IMR-90 (cell line): ENCODE measurements around the gene PPIC. TPM values are rescaled to one million over a fixed set of nuclear protein-coding genes. Genes with fewer than 3 reads are reported as not detected.

Source experiments
- ATAC-seq: fragments of 200-7000 bp; cut with Tn5 transposase; 2 replicates; pipeline ENCODE4 v1.9.1; 2020; ENCODE audit warnings: low read depth, mild to moderate bottlenecking, moderate library complexity
- Bru-seq: library from RNA; stranded (reverse); fragments of 400-500 nt; gene quantifications from one replicate; lab custom pipeline; 2021; lab: Mats Ljungman, UMichigan
- BruChase-seq, 2 experiments: library from RNA; stranded (reverse); fragments of 400-500 nt; gene quantifications; one replicate each; lab custom pipeline; 2021; lab: Mats Ljungman, UMichigan
- BruUV-seq: library from RNA; stranded (reverse); fragments of 400-500 nt; replicated peaks from 2 replicates; lab custom pipeline; 2021; lab: Mats Ljungman, UMichigan
- CTCF ChIA-PET: fragments of 300-600 bp; formaldehyde crosslinking; extraction: SDS; loops from one replicate; lab custom pipeline; 2021; ENCODE audit warnings: antibody characterized with exemption; lab: Yijun Ruan, JAX
- POLR2A ChIA-PET: fragments of 300-600 bp; sonication (Branson Sonifier 250); formaldehyde crosslinking; loops from one replicate; lab custom pipeline; 2022; ENCODE audit warnings: antibody characterized with exemption; ENCODE audit not compliant: unreplicated experiment; lab: Charles Lee
- DNase-seq: peaks from one replicate; pipeline ENCODE4 v3.0.0; 2013
- H2AFZ ChIP-seq: replicated peaks from 2 replicates; pipeline ENCODE3; 2013; ENCODE audit warnings: low read length, mild to moderate bottlenecking; ENCODE audit not compliant: poor library complexity
- H2AK5ac ChIP-seq: 2 replicates; pipeline ENCODE4 v1.6.1; 2013; ENCODE audit warnings: low read depth, low read length, inconsistent platforms
- H2AK9ac ChIP-seq: replicated peaks from 2 replicates; pipeline ENCODE3; 2013; ENCODE audit warnings: mild to moderate bottlenecking, low read depth, low read length, moderate library complexity; ENCODE audit not compliant: poor library complexity
- H2BK120ac ChIP-seq: 2 replicates; pipeline ENCODE4 v1.6.1; 2013; ENCODE audit warnings: low read depth, low read length, inconsistent platforms
- H2BK15ac ChIP-seq: 3 replicates; pipeline ENCODE4 v1.6.1; 2013; ENCODE audit warnings: low read depth, low read length, inconsistent platforms
- H2BK20ac ChIP-seq: 2 replicates; pipeline ENCODE4 v1.6.1; 2013; ENCODE audit warnings: low read depth, mild to moderate bottlenecking, inconsistent platforms, low read length, moderate library complexity
- H2BK5ac ChIP-seq: 2 replicates; pipeline ENCODE4 v1.6.1; 2013; ENCODE audit warnings: mild to moderate bottlenecking, low read depth, low read length, inconsistent platforms; ENCODE audit not compliant: poor library complexity, severe bottlenecking
- H3K14ac ChIP-seq: replicated peaks from 2 replicates; pipeline ENCODE4 v1.6.1; 2013; ENCODE audit warnings: low read depth, low read length, inconsistent platforms
- H3K18ac ChIP-seq: 2 replicates; pipeline ENCODE4 v1.6.1; 2013; ENCODE audit warnings: low read depth, low read length, control low read depth
- H3K23ac ChIP-seq: 2 replicates; pipeline ENCODE4 v1.6.1; 2013; ENCODE audit warnings: low read depth, low read length, inconsistent platforms
- H3K27ac ChIP-seq: 2 replicates; pipeline ENCODE4 v1.5.1; 2013; ENCODE audit warnings: mild to moderate bottlenecking, control low read depth, low read length; ENCODE audit not compliant: insufficient read depth
- H3K27me3 ChIP-seq: 2 replicates; pipeline ENCODE4 v1.6.1; 2013; ENCODE audit warnings: low read length; ENCODE audit not compliant: control insufficient read depth, insufficient read depth
- H3K36me3 ChIP-seq: 2 replicates; pipeline ENCODE4 v1.6.1; 2013; ENCODE audit warnings: low read length, mixed read lengths; ENCODE audit not compliant: control insufficient read depth, insufficient read depth
- H3K4ac ChIP-seq: 2 replicates; pipeline ENCODE4 v1.6.1; 2013; ENCODE audit warnings: low read depth, low read length, inconsistent platforms
- H3K4me1 ChIP-seq: 2 replicates; pipeline ENCODE4 v1.6.1; 2013; ENCODE audit warnings: low read length, mixed read lengths; ENCODE audit not compliant: control insufficient read depth, insufficient read depth
- H3K4me2 ChIP-seq: 2 replicates; pipeline ENCODE4 v1.6.1; 2013; ENCODE audit warnings: low read depth, mild to moderate bottlenecking, control low read depth, low read length, moderate library complexity
- H3K4me3 ChIP-seq: 2 replicates; pipeline ENCODE4 v1.5.1; 2013; ENCODE audit warnings: low read depth, mild to moderate bottlenecking, control low read depth, low read length, moderate library complexity; ENCODE audit not compliant: insufficient read depth
- H3K56ac ChIP-seq: 2 replicates; pipeline ENCODE4 v1.6.1; 2013; ENCODE audit warnings: low read length, inconsistent platforms; ENCODE audit not compliant: insufficient read depth; ENCODE audit errors: extremely low read depth
- H3K79me1 ChIP-seq, 2 experiments: 2 replicates each; pipeline ENCODE4 v1.6.1; 2013; ENCODE audit warnings: low read length in 2 of 2, inconsistent platforms in 1 of 2, low read depth in 1 of 2
- H3K9ac ChIP-seq: 2 replicates; pipeline ENCODE4 v1.6.1; 2013; ENCODE audit warnings: low read depth, low read length, control low read depth
- H3K9me1 ChIP-seq: 2 replicates; pipeline ENCODE4 v1.6.1; 2013; ENCODE audit warnings: low read length, inconsistent platforms; ENCODE audit not compliant: insufficient read depth
- H3K9me3 ChIP-seq: 2 replicates; pipeline ENCODE4 v1.6.1; 2013; ENCODE audit warnings: low read length; ENCODE audit not compliant: control insufficient read depth, insufficient read depth
- H4K20me1 ChIP-seq: 2 replicates; pipeline ENCODE4 v1.6.1; 2013; ENCODE audit warnings: low read length, inconsistent platforms; ENCODE audit not compliant: insufficient read depth
- H4K5ac ChIP-seq: 2 replicates; pipeline ENCODE4 v1.6.1; 2013; ENCODE audit warnings: mild to moderate bottlenecking, low read depth, low read length, control low read depth
- H4K8ac ChIP-seq, 2 experiments: 2 replicates each; pipeline ENCODE4 v1.6.1; 2013; ENCODE audit warnings: low read depth in 2 of 2, low read length in 2 of 2, control low read depth in 1 of 2, inconsistent platforms in 1 of 2
- H4K91ac ChIP-seq: 2 replicates; pipeline ENCODE4 v1.6.1; 2013; ENCODE audit warnings: low read depth, low read length, inconsistent platforms; ENCODE audit not compliant: insufficient read depth
- BHLHE40 ChIP-seq: fragments of 150-350 bp; IDR thresholded peaks from 2 replicates; pipeline ENCODE4 v1.6.1; 2016; ENCODE audit warnings: mild to moderate bottlenecking, low read depth, low read length
- CEBPB ChIP-seq: IDR thresholded peaks from 2 replicates; pipeline ENCODE4 v1.6.1; 2012; ENCODE audit warnings: low read depth, low read length, improper control_type of control experiment
- CTCF ChIP-seq: conservative IDR thresholded peaks from 2 replicates; pipeline ENCODE4 v1.5.1; 2012; ENCODE audit warnings: mild to moderate bottlenecking, low read depth, low read length, improper control_type of control experiment
- ELK1 ChIP-seq: fragments of 150-350 bp; IDR thresholded peaks from 2 replicates; pipeline ENCODE4 v1.6.1; 2016; ENCODE audit warnings: low read depth, mild to moderate bottlenecking, low read length, moderate library complexity, borderline replicate concordance
- FOS ChIP-seq: fragments of 150-350 bp; IDR thresholded peaks from 2 replicates; pipeline ENCODE4 v1.6.1; 2016; ENCODE audit warnings: low read depth, low read length
- MAFK ChIP-seq: IDR thresholded peaks from 2 replicates; pipeline ENCODE4 v1.6.1; 2012; ENCODE audit warnings: low read depth, low read length, improper control_type of control experiment
- MAZ ChIP-seq: IDR thresholded peaks from 2 replicates; pipeline ENCODE4 v1.6.1; 2012; ENCODE audit warnings: low read depth, mild to moderate bottlenecking, low read length, improper control_type of control experiment, moderate library complexity, borderline replicate concordance
- MXI1 ChIP-seq: IDR thresholded peaks from 2 replicates; pipeline ENCODE4 v1.6.1; 2012; ENCODE audit warnings: low read depth, mild to moderate bottlenecking, low read length, moderate library complexity, borderline replicate concordance
- RFX5 ChIP-seq: IDR thresholded peaks from 2 replicates; pipeline ENCODE4 v1.8.0; 2012; ENCODE audit warnings: low read depth, mild to moderate bottlenecking, low read length, moderate library complexity
- WGBS, 2 experiments: methylation state at CpG; one replicate each; pipeline versions ENCODE4 v1.1.5 to v1.1.7; 2013; ENCODE audit warnings: missing lambda C conversion rate in 2 of 2; ENCODE audit not compliant: insufficient read length in 1 of 2; ENCODE audit errors: extremely low coverage in 2 of 2; 5-methylcytosine and 5-hydroxymethylcytosine counted together
- dilution Hi-C: fragments of 300-500 bp; cut with HindIII; formaldehyde crosslinking; loops from one replicate; pipeline ENCODE4 v1.14.3; 2018; ENCODE audit warnings: low sequenced_read_pairs; ENCODE audit not compliant: unreplicated experiment
- in situ Hi-C: fragments of 300-500 bp; cut with MboI; formaldehyde crosslinking; loops from 3 replicates; pipeline ENCODE4 v1.14.3; 2019; ENCODE audit warnings: low sequenced_read_pairs, inconsistent platforms, mixed read lengths
- intact Hi-C: fragments of 100-400 bp; cut with micrococcal nuclease; formaldehyde crosslinking; loops from 2 replicates; pipeline ENCODE4 v1.10.0; 2022
- long read RNA-seq: library from polyadenylated mRNA; unstranded; transcript quantifications from one replicate; pipeline ENCODE4 v2.0.0, GENCODE V29; 2021; ENCODE audit not compliant: unreplicated experiment
- polyA plus RNA-seq, 3 experiments: library from polyadenylated mRNA; depleted of rRNA; stranded (reverse); fragments of >200 nt; gene quantifications; 2 replicates each; pipeline ENCODE4 v1.2.3, GENCODE V29; 2012; ENCODE audit warnings: low replicate concordance in 1 of 3
- total RNA-seq: library from RNA; depleted of rRNA; stranded (reverse); fragments of >200 nt; gene quantifications from 2 replicates; pipeline ENCODE4 v1.2.3, GENCODE V29; 2012; rRNA removed
- TF ChIP-seq, protein P1 (sequence below): fragments of 150-350 bp; IDR thresholded peaks from 2 replicates; pipeline ENCODE4 v1.6.1; 2017; ENCODE audit warnings: mild to moderate bottlenecking, antibody characterized with exemption, low read length, low read depth

PPIC gene
- 20.6 and 36.9 TPM in 2 replicates for total RNA-seq
- polyA plus RNA-seq (2012; rRNA removed) = 38.8 and 45.6 TPM in 2 replicates
- 34.0 and 35.5 TPM in 2 replicates for polyA plus RNA-seq (2012; cell fraction: cytosol; rRNA removed)
- polyA plus RNA-seq (2012; cell fraction: nucleus; rRNA removed; ENCODE audit: low replicate concordance) = 6.7 and 10.5 TPM in 2 replicates
- percentile 58 among the genes with signal in this experiment for Bru-seq, nascent RNA
- percentile 65 among the genes with signal in this experiment for BruChase-seq, experiment 1, labeled RNA remaining after a 6-hour chase
- BruChase-seq, experiment 2, labeled RNA remaining after a 2-hour chase = percentile 62 among the genes with signal in this experiment
- long read RNA-seq, transcript PPIC-201 (5 exons, 1,380 nt) = major isoform, 114 of 131 reads
- long read RNA-seq, partial matches to known transcripts = 13 of 131 reads
- long read RNA-seq, other reads (novel, unspliced or antisense) = 2 of 131 reads

- peak within 1 kb of the TSS; percentile 86 for H2AK9ac ChIP-seq
- peak within 1 kb of the TSS; percentile 74 to 85; a peak in 3 of 4 replicates for H4K8ac ChIP-seq
- peak within 1 kb of the TSS; percentile 61 for H3K4ac ChIP-seq
- POLR2A ChIA-PET = interaction anchor here (0.6 kb wide), 1 partner anchor 191 kb away, joined by 5 read pairs; the partner anchor contains the start of gene SNX24
- no TSS peak for BruUV-seq
- peak within 1 kb of the TSS; percentile 91 for H4K5ac ChIP-seq
- dilution Hi-C loops (no loop called here), intact Hi-C loops (loop anchor here (1.0 to 5.0 kb wide), 7 partner anchors 52 to 332 kb away; partner anchors contain the start of gene PRDM6), in situ Hi-C loops (loop anchor here (5.0 kb wide), 1 partner anchor 311 kb away; no protein-coding TSS in a partner anchor)
- 0 out of 2 replicates have a peak, but pooled peaks cover 4% of the 10 kb centered on the region for H4K20me1 ChIP-seq
- peaks cover 0 to 14% of the 10 kb centered on the region in 2 experiments; a peak in 2 of 4 replicates for H3K79me1 ChIP-seq
- peak within 1 kb of the TSS; percentile 100 for H2AFZ ChIP-seq
- ATAC-seq (peak; percentile 93), DNase-seq (peak; percentile 71)
- H3K36me3 ChIP-seq = no peaks in the 10 kb centered on the region
- peak within 1 kb of the TSS; percentile 76 for H3K18ac ChIP-seq
- peak within 1 kb of the TSS; percentile 81 for H3K23ac ChIP-seq
- no peaks in the 10 kb centered on the region for H3K9me3 ChIP-seq
- H4K91ac ChIP-seq = peak within 1 kb of the TSS; percentile 76
- peak within 1 kb of the TSS; percentile 82 for H2BK120ac ChIP-seq
- peak within 1 kb of the TSS; percentile 5; the same call in 2 of the 3 replicates for H2BK15ac ChIP-seq
- peak within 1 kb of the TSS; percentile 79 for H3K4me3 ChIP-seq
- no peaks in the 10 kb centered on the region; the same call in 1 of the 2 replicates for H3K4me1 ChIP-seq
- H3K9me1 ChIP-seq = 0 out of 2 replicates have a peak, but pooled peaks cover 7% of the 10 kb centered on the region
- H3K56ac ChIP-seq = peak within 1 kb of the TSS; percentile 19
- H2BK5ac ChIP-seq = peak within 1 kb of the TSS; percentile 75
- H2BK20ac ChIP-seq = no peak within 1 kb of the TSS
- WGBS, 2 experiments = 3% methylated on average over 60 of the region's 84 CpGs; no CpG with 5 or more reads in 1 of the 2 experiments
- no peak within 1 kb of the TSS for H2AK5ac ChIP-seq
- H3K27ac ChIP-seq = peak within 1 kb of the TSS; percentile 74
- H3K27me3 ChIP-seq = no peaks in the 10 kb centered on the region
- CTCF ChIA-PET = interaction anchor here (0.6 to 1.2 kb wide), 2 partner anchors 11 to 129 kb away, joined by 3 read pairs; no protein-coding TSS in a partner anchor
- H3K4me2 ChIP-seq = peak within 1 kb of the TSS; percentile 87
- H3K9ac ChIP-seq = peak within 1 kb of the TSS; percentile 82
- H3K14ac ChIP-seq = peak within 1 kb of the TSS; percentile 86
- TF ChIP-seq RFX5 (no peak), ELK1 (no peak), BHLHE40 (peak; percentile 63; the same call in 1 of the 2 replicates), MXI1 (no peak), MAFK (no peak), CTCF (no peak), MAZ (peak; percentile 50; the same call in 1 of the 2 replicates), FOS (no peak), CEBPB (no peak)
- TF ChIP-seq, protein P1, sequence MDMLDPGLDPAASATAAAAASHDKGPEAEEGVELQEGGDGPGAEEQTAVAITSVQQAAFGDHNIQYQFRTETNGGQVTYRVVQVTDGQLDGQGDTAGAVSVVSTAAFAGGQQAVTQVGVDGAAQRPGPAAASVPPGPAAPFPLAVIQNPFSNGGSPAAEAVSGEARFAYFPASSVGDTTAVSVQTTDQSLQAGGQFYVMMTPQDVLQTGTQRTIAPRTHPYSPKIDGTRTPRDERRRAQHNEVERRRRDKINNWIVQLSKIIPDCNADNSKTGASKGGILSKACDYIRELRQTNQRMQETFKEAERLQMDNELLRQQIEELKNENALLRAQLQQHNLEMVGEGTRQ = no peak
Observed at GRCh38 chr5:123036391-123037103, at the start of gene PPIC. PPIC (minus strand) TSS chr5:123036725; CDS start chr5:123036625, 100 bp downstream.
